GM19035 (cell line): Measurements from ENCODE around the gene RGS14.
"Not testable (repeated sequence)": the region's sequence is repeated elsewhere in the genome, so short reads cannot be mapped to it uniquely, and the experiment has no call there.

Experiments used
- ATAC-seq: cut with Tn5 transposase; IDR thresholded peaks from one replicate; pipeline ENCODE4 v1.9.1; 2021; ENCODE audit not compliant: unreplicated experiment

Gene RGS14

DNA sequence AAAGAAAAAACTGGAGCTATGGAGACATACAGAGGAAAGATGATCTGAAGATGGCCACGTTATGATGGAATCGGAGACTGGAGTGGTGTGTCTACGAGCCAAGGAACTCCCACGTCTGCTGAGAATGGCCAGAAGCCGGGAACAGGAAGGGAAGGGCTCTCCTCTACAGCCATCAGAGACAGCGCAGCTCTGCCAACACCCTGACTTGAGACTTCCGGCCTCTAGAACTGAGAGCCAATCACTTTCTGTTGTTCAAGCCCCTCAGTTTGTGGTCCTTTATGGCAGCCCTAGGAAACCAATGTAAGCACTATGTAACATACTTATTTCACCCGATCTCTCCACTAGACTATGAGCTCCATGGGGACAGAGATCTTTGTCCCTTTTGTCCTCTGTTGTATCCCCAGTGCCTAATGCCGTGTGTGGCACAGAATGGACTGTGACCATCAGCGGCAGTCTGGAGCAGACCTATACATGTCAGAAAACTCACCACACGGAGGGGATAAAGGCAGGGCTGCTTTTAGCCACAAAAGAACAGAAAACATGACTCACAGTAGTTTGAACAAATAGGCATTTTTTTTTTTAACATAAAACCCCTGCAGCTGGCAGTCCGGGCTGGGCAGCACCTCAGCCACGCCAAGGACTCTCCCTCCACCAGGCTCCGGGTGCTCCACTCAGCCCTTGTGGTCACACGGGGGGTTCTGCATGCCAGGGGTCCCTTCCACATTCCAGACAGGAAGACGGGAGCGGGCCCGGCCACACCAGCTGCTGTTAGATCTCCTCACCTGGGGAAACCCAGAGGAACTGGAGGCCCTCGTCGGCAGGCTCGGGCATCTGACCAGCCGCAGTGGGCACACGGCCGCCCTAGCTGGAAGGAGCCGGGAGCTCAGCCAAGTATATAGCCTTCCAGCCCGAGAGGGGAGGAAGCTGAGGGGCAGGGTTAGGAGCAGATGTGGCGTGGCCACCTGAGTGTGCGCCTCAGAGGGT, 29.9 kb upstream of the RGS14 start:
- no peak for ATAC-seq

DNA sequence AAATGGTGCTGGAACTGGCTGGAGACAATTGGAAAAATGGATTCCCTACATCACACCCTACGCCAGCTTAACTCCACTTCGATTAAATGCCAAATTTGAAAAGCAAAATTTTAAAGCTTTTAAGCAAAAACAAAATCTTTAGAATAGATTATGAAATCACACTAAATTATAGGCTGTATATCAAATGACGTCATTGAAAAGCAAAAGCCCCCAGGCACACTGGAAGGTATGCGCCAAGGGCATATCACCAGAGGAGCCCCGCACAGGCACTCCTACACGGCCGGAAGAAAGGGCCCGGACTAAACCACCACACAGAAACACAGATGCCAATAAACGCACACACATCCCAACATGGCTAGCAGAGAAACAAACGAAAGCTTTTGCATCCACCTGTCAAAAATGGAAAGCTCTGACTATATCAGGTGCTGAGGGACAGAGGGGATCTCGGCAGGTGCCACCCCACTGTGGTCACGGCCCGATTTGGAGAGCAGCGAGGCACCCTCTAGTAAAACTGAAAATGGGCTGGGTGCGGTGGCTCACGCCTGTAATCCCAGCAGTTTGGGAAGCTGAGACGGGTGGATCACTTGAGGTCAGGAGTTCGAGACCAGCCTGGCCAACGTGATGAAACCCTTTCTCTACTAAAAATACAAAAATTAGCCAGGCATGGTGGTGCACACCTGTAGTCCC, 29.0 kb upstream of the RGS14 start:
- no peak for ATAC-seq

DNA sequence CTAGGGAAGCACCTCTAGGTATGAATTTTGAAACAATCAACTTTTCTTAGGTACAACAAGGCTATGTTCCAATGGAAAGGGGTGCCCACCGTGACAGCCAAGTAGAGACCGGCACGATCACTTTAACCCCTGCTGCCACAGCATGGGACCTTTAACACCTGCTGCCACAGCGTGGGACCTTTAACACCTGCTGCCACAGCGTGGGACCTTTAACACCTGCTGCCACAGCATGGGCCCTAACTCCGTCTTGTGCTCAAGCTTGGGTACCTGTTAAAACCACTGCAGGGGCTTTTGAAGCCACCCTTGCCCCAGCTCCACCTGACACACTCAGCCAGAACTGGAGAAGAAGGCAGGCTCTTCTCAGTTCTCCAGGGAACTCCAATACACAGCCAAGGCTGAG, 27.8 kb upstream of the RGS14 start:
- no peak for ATAC-seq

DNA sequence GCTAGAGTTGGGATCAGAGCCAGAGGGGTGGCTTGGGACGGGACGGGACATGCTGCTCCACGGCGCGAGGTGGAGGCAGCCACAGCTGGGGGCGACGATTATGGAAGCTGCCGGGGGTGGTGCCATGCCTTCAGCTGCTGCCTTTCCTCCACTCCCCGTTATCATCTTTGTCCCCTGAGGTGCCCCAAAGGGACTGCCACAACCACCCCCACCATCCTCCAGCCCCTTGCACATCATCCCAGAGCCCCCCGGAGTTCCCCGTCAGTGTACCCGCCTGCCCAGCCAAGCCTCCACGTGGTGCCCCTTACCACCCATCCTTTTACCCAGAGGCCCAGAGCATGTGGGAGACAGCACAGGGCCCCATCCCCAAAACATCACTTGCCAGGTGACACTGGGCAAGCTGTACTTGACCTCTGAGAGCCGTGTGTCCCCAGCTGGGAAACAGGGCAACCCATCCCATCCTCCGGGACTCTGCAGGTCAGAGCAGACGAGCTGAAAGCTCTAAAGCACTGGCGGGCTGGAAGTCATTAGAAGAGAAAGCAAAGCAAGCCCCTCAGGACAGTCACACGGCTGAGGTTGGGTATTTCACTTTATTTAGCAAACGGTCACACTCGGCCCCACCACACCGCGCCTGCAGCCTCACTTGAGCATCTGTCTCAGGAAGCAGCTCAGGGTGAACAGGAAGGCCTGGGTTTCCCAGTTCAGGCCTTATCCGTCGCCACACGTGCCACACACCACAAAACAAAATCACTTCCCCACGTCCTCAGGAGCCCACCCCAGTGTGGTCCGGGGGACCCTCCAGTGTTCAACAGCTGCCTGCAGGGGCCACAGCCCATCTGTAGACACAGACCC, 26.5 kb upstream of the RGS14 start:
- no peak for ATAC-seq

DNA sequence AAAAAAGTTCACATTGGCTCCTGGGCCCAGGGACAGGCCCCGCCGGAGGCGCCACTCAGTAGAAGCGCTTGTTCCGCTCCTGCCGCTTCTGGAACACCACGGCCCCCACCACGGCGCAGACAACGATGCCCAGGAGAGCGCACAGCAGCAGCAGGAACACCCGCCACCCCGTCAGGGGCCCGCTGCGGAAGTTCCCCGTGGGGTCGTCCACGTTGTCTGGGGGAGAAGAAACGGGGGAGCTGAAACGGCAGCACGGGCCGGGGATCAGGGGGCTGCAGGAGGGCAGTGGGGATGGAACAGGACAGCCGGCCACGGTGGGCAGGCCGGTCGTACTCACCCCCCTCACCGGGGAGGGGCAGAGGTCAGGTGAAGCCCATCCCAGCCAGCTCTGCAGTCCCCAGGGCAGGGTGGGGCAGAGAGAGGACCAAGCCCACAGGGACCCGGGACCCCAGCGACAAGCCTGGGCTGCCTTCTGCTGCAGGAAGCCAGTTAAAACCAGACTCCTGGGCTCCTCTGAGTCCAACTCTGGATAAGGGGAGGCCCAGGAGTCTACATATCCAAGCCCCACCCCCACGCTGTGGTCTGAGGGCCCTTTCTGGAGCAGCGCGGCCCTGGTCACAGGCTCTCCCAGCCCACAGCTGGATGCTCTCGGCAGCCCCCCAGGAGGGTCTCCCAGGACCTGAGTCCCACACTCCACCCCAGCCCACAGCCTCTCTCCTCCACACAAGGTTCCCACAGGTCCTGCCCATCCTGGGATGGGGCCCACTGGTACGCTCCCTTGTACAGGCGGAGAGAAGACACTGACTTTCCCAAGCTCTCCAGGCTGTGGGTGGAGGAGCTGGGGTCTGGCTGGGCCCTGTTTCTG, 25.5 kb upstream of the RGS14 start:
- ATAC-seq = no peak

DNA sequence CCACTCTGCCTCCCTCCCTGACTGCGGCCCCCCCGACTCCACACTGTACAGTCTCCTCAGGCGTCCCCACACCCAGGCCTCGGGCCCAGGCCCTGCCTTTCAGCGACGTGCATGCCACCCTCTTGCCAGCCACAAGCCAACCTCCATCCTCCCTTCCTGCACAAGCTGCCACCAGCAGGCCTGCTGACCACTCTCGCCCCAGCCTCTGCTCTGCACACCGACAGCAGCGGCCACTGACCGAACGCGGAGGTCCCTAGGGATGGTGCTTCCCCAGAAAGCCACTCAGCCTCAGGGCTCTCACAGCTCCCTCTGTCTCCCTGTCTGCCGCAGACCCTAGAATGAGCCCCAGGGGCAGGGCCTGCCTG, 24.8 kb upstream of the RGS14 start:
- no peak for ATAC-seq

DNA sequence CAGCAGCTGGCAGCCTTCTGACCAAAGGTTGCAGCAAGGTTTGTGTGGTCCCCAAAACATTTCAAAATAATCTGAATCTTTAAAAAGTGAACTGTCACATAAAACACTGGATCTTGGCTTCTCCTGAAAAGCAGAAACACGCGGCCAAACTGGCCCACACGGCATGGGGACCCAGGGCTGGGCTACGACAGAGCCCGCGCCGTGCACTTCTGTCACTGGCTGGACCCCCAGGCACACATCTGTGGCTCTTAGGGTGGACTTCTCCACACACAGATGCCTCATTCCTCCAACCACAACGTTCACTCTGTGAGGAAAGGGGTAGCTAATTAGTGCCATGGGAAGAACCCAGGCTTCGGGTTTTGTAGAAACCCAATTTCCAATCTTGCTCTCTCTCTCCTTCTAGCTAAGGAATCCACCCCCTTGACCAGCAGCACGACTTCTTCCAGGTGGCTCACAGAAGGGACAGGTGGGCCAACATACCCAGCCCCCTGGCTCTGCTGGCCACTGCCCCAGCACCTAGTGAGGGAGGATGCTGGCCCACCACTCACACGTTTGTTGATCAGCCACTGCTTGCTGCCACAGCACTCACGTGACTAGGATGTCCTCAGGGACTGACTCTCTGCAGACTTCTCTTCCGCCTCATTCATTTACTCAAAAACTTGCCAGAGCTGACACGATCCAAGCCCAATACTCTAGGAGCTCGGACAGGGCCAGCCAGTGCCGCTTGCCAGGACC, 24.1 kb upstream of the RGS14 start:
- no peak for ATAC-seq

DNA sequence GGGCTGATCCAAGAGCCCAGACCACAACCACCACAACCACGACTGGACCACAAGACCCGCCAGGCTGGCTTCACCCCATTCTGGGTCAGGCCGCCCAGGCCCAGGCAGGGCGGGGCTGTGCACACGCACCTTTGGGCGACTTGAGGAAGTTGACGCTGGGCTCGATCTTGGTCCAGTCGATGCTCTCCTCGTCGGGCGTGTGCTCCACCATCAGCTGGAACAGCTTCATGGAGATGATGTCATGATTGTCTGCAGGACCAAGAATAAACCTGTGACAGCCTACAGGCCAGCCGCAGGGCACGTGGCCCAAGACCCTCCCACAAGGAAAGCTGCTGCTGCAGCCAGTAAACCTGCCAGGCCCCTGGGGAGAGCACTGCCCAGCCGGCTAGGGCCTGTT, 23.6 kb upstream of the RGS14 start:
- no peak for ATAC-seq

DNA sequence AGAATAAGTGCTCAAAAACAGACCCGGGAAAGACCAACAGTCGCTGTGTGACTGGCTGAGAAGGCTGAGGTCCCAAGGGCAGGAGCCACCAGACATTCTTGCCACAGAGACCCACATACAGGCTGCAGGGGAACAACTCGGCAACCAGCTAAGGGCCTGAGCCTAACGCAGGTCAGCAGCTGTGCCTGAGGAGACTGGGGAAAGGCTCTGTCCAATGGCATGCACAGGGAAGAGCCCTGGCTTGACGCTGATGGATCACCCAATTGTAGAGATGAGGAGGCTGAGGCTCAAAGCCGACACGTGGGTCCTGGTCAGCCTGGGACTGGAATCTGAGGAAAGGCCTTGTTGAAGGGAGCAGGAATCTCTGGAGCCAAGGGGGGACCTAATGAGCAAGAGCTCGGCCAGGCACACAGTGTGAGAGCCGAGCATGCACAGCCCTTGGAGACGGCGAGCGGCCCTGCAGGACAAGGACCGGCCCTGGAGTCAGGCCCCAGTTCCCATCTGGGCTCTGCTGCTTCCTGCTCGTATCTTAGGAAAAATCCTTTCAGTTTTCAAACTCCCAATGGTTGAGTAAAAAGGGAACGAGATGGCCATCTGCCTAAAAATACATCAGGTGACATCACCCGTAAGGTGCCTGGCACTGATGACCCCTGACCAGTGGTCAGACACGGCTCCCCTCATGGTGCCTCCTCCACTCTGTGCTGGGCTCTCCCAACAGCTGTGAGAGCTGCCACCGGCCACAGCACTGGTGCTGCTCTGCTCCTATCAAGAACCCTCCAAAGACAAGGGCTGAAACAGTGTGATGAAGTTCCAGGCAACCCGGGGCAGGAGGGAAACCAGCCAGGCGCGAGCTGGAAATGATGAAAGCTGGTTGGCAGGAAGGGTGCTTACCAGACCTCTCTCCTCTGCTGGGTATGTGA, 22.7 kb upstream of the RGS14 start:
- no peak for ATAC-seq

DNA sequence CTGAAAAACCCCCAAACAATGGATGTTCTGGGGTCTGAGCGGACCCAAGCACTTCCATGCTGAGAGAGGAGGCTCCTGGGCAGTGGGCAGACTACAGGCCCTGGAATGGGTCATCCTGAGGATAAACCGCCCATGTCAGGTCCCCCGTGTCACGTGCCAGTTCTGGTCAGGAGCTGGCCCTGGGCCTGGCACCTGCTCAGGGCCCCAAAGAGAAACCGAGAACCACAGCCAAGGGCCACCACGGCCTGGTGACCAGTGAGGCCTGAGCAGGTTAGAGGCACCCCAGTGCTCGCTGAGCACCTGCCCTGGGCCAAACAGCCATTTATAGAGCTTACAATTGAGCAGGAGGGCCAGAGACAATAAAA, 22.0 kb upstream of the RGS14 start:
- ATAC-seq = no peak

DNA sequence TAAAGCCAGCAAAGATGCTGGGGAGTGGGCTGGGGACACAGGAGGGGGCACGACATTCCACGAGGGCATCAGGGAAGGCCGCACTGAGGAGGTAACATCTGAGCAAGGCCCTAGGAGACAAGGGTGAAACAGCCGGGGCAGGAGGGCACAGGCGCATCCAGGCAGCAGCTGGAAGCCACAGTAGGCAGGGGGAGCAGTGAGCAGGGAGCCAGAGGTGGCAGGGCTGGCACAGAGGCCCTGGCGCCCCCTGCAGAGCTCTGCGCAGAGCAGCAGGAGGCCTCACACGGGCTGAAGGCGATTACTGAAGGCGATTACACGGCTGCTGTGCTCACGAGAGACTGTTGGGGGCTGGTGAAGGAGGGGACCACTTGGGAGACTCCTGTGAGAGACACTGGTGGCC, 21.6 kb upstream of the RGS14 start:
- no peak for ATAC-seq

DNA sequence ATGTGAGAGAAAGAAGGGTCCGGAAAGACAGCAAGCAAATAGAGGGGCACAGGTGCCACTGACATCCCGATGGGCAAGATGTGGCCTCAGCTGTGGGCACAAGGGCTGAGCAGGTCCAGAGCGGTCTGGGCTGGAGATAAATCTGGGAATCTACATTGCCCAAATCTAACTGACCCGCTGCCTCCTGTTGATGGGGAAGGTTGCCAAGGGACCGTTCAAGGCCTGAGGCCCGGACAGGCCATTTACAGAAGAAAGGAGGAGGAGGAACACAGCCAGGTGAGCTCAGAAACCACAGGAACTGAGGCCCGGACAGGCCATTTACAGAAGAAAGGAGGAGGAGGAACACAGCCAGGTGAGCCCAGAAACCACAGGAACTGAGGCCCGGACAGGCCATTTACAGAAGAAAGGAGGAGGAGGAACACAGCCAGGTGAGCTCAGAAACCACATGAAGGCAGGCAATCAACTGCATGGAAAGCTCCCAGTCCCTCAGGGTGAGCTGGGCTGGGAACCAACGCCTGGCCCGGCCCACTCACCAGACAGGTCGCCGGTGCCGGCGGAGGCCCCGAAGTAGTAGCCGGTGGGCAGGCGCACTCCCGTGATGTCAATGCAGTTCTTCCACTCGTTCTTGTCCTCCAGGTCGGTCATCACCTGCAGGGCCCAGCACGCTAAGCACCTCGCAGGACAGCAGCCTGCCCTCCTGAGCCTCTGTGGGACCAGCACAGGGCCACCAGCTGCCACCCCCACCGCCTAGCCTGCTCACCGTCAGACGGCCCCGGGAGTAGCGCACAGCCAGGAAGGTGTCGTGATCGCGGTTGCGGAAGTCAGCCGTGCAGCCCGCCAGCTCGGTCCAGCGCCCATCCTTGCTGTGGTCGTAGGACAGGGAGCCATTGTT, 20.9 kb upstream of the RGS14 start:
- ATAC-seq = no peak

DNA sequence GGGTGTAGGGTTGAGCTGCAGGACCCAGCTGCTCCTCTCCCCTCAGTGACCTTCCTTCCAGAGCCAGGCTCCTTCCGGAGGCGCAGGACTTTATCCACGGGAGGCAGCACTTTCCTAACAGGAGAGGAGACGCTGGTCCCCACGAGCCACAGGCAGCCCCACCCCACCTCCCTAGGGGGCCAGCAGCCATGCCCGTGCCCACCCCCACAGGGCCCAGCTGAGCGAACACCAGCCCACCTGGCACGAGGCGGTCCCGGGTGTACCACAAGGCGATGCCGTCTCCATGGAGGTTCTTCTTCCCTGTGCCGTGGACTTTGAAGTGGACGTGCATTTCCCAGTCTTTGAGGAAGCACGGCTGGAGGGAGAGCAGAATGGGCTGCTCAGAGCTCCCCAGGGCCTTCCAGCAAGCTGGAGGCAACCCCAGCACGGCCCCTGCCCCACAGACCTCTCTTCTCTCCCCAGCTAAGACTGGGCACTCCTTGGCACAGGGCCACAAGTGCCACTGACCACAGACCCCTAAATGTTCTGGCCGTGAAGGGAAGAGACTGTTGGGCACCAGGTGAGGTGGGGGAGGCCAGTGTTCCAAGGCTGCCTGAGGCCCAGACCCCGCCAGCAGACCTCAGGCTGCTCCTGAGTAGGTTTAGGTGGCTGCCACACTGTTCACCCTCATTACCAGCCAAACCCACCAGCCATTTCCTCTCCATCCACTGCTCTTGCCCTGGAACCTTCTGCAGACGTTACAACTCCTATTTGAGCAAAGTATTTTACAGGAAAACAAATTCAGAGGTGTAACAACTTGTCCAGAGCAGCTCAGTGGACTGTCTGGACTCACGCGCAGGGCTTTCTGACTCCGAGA, 19.2 kb upstream of the RGS14 start:
- ATAC-seq = no peak

DNA sequence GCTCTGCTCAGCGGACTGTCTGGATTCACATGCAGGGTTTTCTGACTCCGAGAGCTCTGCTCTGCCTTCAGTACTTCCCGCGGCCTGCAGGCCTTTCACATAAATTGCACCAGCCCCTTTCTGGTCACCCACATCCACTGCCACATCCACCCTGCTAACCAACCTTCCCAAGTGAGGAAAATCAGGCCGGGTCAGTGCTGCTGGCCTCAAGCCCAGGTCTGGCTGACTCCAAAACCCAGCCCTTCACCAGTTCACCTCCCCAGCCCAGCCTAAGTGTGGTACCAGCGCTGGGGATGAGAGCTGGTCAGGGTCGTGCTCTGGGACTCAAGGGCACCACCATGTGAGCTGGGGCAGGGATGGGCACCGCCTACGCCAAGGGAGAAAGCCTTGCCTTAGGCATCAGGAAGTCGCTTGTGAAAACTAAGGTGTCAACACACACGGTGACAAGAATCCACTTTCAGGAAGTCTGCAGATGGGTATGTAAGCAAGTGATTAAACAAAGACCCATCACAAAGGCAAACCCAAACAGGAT, 18.6 kb upstream of the RGS14 start:
- no peak for ATAC-seq

DNA sequence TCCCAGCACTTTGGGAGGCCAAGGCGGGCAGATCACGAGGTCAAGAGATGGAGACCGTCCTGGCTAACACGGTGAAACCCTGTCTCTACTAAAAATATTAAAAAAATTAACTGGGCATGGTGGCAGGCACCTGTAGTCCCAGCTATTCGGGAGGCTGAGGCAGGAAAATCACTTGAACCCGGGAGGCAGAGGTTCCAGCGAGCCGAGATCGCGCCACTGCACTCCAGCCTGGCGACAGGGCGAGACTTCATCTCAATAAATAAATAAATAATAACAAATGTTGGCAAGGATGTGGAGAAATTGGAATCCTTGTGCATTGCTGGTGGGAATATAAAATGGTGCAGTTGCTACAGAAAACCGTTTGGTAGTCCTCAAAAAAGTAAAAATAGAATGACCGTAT, 14.7 kb upstream of the RGS14 start:
- not testable (repeated sequence) for ATAC-seq

DNA sequence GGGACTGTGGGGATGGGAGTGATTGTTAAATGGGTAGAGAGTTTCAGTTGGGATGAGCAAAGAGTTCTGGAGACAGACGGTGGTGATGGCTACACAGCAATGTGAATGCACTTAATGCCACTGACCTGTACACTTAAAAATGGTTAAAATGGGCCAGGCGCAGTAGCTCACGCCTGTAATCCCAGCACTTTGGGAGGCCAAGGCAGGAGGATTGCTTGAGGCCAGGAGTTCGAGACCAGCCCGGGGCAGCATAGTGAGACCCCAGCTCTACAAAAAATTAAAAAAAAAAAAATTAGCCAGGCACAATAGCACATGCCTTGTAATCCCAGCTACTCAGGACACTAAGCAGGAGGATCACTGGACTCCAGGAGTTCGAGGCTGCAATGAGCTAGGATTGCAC, 13.9 kb upstream of the RGS14 start:
- no peak for ATAC-seq

DNA sequence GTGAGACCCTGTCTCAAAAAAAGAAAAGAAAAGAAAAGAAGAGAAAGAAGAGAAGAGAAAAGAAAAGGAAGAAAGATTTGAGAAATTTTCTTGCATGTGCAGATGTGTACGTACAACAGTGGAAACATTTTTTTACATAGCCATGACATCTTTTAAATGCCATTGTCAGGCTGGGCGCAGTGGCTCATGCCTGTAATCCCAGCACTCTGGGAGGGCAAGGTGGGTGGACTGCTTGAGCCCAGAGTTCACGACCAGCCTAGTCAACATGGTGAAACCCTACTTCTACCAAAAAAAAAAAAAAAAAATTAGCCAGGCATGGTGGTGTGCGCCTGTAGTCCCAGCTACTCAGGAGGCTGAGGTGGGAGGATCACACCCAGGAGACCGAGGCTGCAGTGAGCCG, 12.8 kb upstream of the RGS14 start:
- no peak for ATAC-seq
